ENCODE measurements around the gene ZNF217.
"Not testable (repeated sequence)": the region's sequence is repeated elsewhere in the genome, so short reads cannot be mapped to it uniquely, and the experiment has no call there.

The ZNF217 gene

DNA sequence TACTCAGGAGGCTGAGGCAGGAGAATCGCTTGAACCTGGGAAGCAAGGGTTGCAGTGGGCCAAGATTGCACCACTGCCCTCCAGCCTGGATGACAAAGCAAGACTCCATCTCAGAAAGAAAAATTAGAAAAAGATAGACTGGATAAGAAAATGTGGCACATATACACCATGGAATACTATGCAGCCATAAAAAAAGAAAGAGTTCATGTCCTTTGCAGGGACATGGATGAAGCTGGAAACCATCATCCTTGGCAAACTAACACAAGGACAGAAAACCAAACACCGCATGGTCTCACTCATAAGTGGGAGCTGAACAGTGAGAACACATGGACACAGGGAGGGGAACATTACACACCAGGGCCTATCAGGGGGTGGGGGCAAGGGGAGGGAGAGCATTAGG is 70.0 kb downstream of the ZNF217 start:
- not testable (repeated sequence) for DNase-seq

DNA sequence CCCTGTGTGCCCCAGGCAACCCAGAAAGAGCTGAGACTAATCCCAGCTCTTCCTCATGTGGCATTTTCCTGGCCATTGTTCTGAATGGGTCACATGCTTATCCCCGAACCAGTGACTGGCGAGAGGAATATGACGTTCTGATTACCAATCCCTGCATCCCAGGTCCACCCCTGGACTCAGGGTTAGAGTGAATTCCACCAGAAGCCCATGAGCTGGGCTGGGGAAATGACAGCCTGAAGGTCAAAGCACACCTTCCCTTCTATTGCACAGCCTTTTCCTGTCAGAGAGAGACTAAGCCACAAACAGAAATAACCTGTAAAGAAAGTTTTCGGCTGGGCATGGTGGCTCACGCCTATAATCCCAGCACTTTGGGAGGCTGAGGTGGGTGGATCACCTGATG is 70.9 kb downstream of the ZNF217 start:
- no peak for DNase-seq

DNA sequence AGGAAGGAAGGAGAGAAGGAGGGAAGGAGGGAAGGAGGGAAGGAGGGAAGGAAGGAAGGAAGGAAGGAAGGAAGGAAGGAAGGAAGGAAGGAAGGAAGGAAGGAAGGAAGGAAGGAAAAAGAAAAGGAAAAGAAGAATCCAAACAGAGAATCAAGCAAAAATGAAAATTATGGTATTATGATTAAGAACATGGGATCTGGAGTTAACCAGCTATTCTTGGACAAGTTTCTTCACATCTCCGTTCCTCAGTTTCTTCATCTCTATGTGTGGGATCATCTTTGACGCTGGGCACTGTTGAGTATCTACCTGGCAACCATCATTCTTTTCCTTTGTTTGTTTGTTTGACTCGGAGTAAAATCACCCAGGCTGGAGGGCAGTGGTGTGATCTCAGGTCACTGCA is 71.6 kb downstream of the ZNF217 start:
- DNase-seq: no peak

DNA sequence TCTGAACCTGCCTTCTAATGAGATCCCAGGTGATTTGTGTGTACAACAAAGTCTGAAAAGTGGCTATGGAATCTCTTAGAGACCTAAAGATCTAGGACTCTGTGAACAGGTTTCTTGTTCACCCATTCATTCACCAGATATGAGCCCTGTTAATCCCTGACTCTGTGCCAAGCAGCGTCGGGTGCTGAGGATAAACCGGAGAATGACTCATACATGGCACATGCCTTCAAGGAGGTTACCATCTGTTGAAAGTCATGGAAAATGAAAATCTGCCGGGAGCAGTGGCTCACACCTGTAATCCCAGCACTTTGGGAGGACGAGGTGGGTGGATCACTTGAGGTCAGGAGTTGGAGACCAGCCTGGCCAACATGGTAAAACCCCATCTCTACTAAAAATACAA is 72.2 kb downstream of the ZNF217 start:
- DNase-seq: not testable (repeated sequence)

DNA sequence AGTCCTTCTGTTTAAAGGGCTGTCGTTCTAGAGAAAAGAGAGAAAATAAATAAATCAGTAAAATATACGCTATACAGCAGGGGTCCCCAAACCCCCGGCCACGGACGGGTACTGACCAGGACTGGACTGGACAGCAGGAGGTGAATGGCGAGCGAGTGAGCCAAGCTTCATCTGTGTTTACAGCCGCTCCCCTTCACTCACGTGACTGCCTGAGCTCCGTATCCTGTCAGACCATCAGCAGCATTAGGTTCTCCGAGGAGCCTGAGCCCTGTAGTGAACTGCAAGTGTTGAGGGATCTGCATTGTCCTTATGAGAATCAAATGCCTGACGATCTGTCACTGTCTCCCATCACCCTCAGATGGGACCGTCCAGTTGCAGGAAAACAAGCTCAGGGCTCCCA is 76.5 kb downstream of the ZNF217 start:
- no peak for DNase-seq
